GM12801 (cell line): ENCODE measurements around the gene DDOST.

ENCODE experiments used
- CTCF ChIP-seq: IDR thresholded peaks from one replicate; pipeline ENCODE4 v1.5.1; 2011; ENCODE audit warnings: control low read depth; ENCODE audit not compliant: insufficient read length; ENCODE audit errors: extremely low read depth

Gene DDOST

GRCh38 chr1:20619999-20620398 lies 41.2 kb downstream of the DDOST start:
- TF ChIP-seq CTCF, result no peak

- TF ChIP-seq CTCF, result no peak
Observed at GRCh38 chr1:20618550-20618949, 42.6 kb downstream of the DDOST start.

- no peak for TF ChIP-seq CTCF
Observed at GRCh38 chr1:20616847-20617487, 44.2 kb downstream of the DDOST start.

- no peak for TF ChIP-seq CTCF
Observed at GRCh38 chr1:20615946-20616846, 45.0 kb downstream of the DDOST start.

GRCh38 chr1:20614131-20614579 lies 47.0 kb downstream of the DDOST start:
- TF ChIP-seq CTCF, result no peak

- TF ChIP-seq CTCF, result no peak
Observed at GRCh38 chr1:20612221-20612746, 48.9 kb downstream of the DDOST start.

GRCh38 chr1:20611652-20612051 lies 49.5 kb downstream of the DDOST start:
- TF ChIP-seq CTCF, result no peak
